Panc1 (cell line): Measurements from ENCODE around the gene MDGA2. TPM values are rescaled to one million over a fixed set of nuclear protein-coding genes. Genes with fewer than 3 reads are reported as not detected.

Source experiments
- ATAC-seq: fragments of 200-7000 bp; cut with Tn5 transposase; 2 replicates; pipeline ENCODE4 v1.9.1; 2020; ENCODE audit warnings: mild to moderate bottlenecking, moderate library complexity
- BruUV-seq: library from RNA; stranded (reverse); fragments of 400-500 nt; replicated peaks from 2 replicates; lab custom pipeline; 2021; lab: Mats Ljungman, UMichigan
- CTCF ChIA-PET: fragments of 300-600 bp; sonication (Branson Sonifier 250); formaldehyde crosslinking; loops from one replicate; lab custom pipeline; 2022; ENCODE audit warnings: antibody characterized with exemption; lab: Charles Lee
- POLR2A ChIA-PET: fragments of 300-600 bp; sonication (Branson Sonifier 250); formaldehyde crosslinking; loops from one replicate; lab custom pipeline; 2022; ENCODE audit warnings: antibody characterized with exemption; lab: Charles Lee
- DNase-seq: peaks from one replicate; pipeline ENCODE4 v3.0.0-alpha.2; 2010; ENCODE audit warnings: low read depth, low spot score
- H3K27ac ChIP-seq: 2 replicates; pipeline ENCODE4 v1.5.1; 2011; ENCODE audit warnings: mild to moderate bottlenecking, low read length, inconsistent platforms
- H3K27me3 ChIP-seq: fragments of 200-500 bp; sonication (Bioruptor generic); 2 replicates; pipeline ENCODE4 v1.6.0; 2014; ENCODE audit warnings: low read length, inconsistent platforms; ENCODE audit not compliant: control insufficient read depth, insufficient read depth
- H3K36me3 ChIP-seq: fragments of 200-500 bp; sonication (Bioruptor generic); 2 replicates; pipeline ENCODE4 v1.5.1; 2014; ENCODE audit warnings: inconsistent platforms, mild to moderate bottlenecking, low read length, moderate library complexity; ENCODE audit not compliant: control insufficient read depth, insufficient read depth
- H3K4me1 ChIP-seq: 2 replicates; pipeline ENCODE4 v1.5.1; 2011; ENCODE audit warnings: inconsistent platforms, mild to moderate bottlenecking, low read length, moderate library complexity; ENCODE audit not compliant: control insufficient read depth, insufficient read depth
- H3K4me3 ChIP-seq, 2 experiments: 2 replicates each; pipeline ENCODE4 v1.5.1; 2011 to 2012; ENCODE audit warnings: low read depth in 2 of 2, low read length in 2 of 2, mild to moderate bottlenecking in 2 of 2, inconsistent platforms in 1 of 2, moderate library complexity in 1 of 2
- H3K9me3 ChIP-seq: fragments of 200-500 bp; sonication (Bioruptor generic); 2 replicates; pipeline ENCODE4 v1.5.1; 2014; ENCODE audit warnings: low read depth, mild to moderate bottlenecking, inconsistent platforms, low read length, moderate library complexity; ENCODE audit not compliant: control insufficient read depth, insufficient read depth
- POLR2AphosphoS5 ChIP-seq: IDR thresholded peaks from 2 replicates; pipeline ENCODE4 v1.6.1; 2012; ENCODE audit warnings: mild to moderate bottlenecking, low read depth, low read length, moderate library complexity
- REST ChIP-seq, 2 experiments: IDR thresholded peaks; 2 replicates each; pipeline ENCODE4 v1.6.1; 2011 to 2012; ENCODE audit warnings: low read depth in 2 of 2, control low read depth in 1 of 2, low read length in 1 of 2, mild to moderate bottlenecking in 1 of 2, moderate library complexity in 1 of 2; ENCODE audit not compliant: insufficient read depth in 1 of 2
- SIN3A ChIP-seq: IDR thresholded peaks from 2 replicates; pipeline ENCODE4 v1.6.1; 2012; ENCODE audit warnings: low read depth, mild to moderate bottlenecking, low read length, moderate library complexity, borderline replicate concordance; ENCODE audit not compliant: insufficient read depth
- TCF7L2 ChIP-seq: IDR thresholded peaks from 2 replicates; pipeline ENCODE4 v1.6.1; 2011; ENCODE audit warnings: mild to moderate bottlenecking, low read depth, low read length, inconsistent platforms
- in situ Hi-C: cut with HindIII; loops from 2 replicates; pipeline ENCODE4 v1.10.0; 2016; ENCODE audit warnings: low sequenced_read_pairs, low pct_unique_long_range_greater_than_20kb
- intact Hi-C: fragments of 100-400 bp; cut with micrococcal nuclease; formaldehyde crosslinking; loops from one replicate; pipeline ENCODE4 v1.10.0; 2022; ENCODE audit not compliant: unreplicated experiment
- total RNA-seq: library from RNA; stranded (reverse); gene quantifications from one replicate; pipeline ENCODE4 v1.2.1, GENCODE V29; 2021; ENCODE audit not compliant: unreplicated experiment
- TF ChIP-seq, protein P1 (sequence below): fragments of 450-650 bp; IDR thresholded peaks from 2 replicates; pipeline ENCODE4 v1.5.1; 2017; ENCODE audit warnings: mild to moderate bottlenecking

The MDGA2 gene
- total RNA-seq, 1 experiment from 2014 or later, result not detected

GRCh38 chr14:47447076-47447475 is 228.3 kb downstream of the MDGA2 start:
- CTCF ChIA-PET, result no interaction called here
- TF ChIP-seq, protein P1, sequence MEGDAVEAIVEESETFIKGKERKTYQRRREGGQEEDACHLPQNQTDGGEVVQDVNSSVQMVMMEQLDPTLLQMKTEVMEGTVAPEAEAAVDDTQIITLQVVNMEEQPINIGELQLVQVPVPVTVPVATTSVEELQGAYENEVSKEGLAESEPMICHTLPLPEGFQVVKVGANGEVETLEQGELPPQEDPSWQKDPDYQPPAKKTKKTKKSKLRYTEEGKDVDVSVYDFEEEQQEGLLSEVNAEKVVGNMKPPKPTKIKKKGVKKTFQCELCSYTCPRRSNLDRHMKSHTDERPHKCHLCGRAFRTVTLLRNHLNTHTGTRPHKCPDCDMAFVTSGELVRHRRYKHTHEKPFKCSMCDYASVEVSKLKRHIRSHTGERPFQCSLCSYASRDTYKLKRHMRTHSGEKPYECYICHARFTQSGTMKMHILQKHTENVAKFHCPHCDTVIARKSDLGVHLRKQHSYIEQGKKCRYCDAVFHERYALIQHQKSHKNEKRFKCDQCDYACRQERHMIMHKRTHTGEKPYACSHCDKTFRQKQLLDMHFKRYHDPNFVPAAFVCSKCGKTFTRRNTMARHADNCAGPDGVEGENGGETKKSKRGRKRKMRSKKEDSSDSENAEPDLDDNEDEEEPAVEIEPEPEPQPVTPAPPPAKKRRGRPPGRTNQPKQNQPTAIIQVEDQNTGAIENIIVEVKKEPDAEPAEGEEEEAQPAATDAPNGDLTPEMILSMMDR, result no peak
- TF ChIP-seq TCF7L2, result no peak
- no peak for TF ChIP-seq SIN3A
- no peak for TF ChIP-seq POLR2AphosphoS5
- no peak for TF ChIP-seq REST (IDR thresholded peaks at IDR 0.05; ENCODE audit: insufficient read depth in 1 of 2, low read depth in 2 of 2, low read length in 1 of 2)
- Histone ChIP-seq H3K36me3 (no peaks in the 10 kb centered on the region), H3K27me3 (no peaks in the 10 kb centered on the region), H3K4me3 (no peak overlapping the region), H3K27ac (no peak overlapping the region), H3K9me3 (no peaks in the 10 kb centered on the region), H3K4me1 (no peaks in the 10 kb centered on the region)
- DNase-seq (no peak), ATAC-seq (no peak)
- in situ Hi-C loops (no loop called here), intact Hi-C loops (no loop called here)
- POLR2A ChIA-PET, result no interaction called here
- BruUV-seq, result no TSS peak

DNA sequence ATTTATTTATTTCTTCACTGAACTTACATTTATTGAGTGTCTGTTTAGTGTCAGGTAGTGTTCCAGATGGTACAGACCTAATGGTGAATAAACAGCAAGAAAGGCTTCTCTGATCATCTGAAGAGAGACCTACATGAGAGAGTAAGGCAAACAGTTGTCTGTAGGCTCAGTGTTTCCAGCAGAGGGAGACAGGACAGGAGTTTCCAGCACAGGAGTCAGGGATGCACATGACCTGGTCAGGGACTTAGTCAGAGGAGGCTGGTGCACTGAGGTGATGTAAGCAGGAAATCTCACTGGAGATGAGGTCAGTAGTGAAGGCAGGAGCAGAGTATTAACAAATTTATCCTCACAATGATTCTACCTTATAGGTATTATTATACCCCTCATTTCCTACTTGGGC is 233.2 kb downstream of the MDGA2 start:
- H3K9me3 ChIP-seq, result no peaks in the 10 kb centered on the region
- no peaks in the 10 kb centered on the region for H3K36me3 ChIP-seq
- BruUV-seq, result no TSS peak
- TF ChIP-seq POLR2AphosphoS5 (no peak), TCF7L2 (no peak)
- TF ChIP-seq, protein P1, result peak; percentile 14; the same call in 1 of the 2 replicates
- CTCF ChIA-PET, result no interaction called here
- POLR2A ChIA-PET, result no interaction called here
- in situ Hi-C loops, result no loop called here
- H3K4me3 ChIP-seq, result no peak overlapping the region
- DNase-seq (no peak), ATAC-seq (no peak)
- H3K27ac ChIP-seq, result no peak overlapping the region
- H3K27me3 ChIP-seq, result no peaks in the 10 kb centered on the region
- intact Hi-C loops, result no loop called here
- no peaks in the 10 kb centered on the region for H3K4me1 ChIP-seq
